Measurements from ENCODE around the gene PRKCE.

PRKCE gene

DNA sequence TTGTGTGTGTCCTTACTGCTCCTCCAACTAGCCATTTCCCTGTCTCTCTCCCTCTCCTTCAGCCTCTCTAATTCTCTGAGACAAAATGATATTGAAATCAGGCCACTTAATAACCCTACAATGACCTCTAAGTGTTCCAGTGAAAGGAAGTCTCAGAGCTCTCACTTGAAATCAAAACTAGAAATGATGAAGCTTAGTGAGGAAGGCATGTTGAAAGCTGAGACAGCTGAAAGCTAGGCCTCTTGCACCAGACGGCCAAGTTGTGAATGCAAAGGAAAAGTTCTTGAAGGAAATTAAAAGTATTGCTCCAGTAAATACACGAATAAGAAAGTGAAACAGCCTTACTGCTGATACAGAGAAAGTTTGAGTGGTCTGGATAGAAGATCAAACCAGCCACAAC lies 72.9 kb downstream of the PRKCE start:
- Histone ChIP-seq H3K9me3 (ENCODE audit: insufficient read depth, low read length) (no peaks in the 10 kb centered on the region), H3K4me3 (ENCODE audit: insufficient read length, low read depth) (no peak overlapping the region), H3K36me3 (ENCODE audit: insufficient read depth, insufficient read length, low read length) (no peaks in the 10 kb centered on the region), H3K4me1 (ENCODE audit: insufficient read depth, insufficient read length) (no peaks in the 10 kb centered on the region), H3K27me3 (ENCODE audit: insufficient read depth, insufficient read length) (no peaks in the 10 kb centered on the region), H3K9ac (ENCODE audit: insufficient read length, low read depth) (no peak overlapping the region)
- no peak for TF ChIP-seq ZNF274 (IDR thresholded peaks at IDR 0.05; ENCODE audit: low read depth, low read length)
- no peak for TF ChIP-seq YY1 (IDR thresholded peaks at IDR 0.05; ENCODE audit: insufficient read depth, insufficient read length)
- TF ChIP-seq SUZ12 (IDR thresholded peaks at IDR 0.05; ENCODE audit: extremely low read depth, insufficient read depth, insufficient read length) = no peak
- no peak for DNase-seq (ENCODE audit: low read depth, low spot score)

DNA sequence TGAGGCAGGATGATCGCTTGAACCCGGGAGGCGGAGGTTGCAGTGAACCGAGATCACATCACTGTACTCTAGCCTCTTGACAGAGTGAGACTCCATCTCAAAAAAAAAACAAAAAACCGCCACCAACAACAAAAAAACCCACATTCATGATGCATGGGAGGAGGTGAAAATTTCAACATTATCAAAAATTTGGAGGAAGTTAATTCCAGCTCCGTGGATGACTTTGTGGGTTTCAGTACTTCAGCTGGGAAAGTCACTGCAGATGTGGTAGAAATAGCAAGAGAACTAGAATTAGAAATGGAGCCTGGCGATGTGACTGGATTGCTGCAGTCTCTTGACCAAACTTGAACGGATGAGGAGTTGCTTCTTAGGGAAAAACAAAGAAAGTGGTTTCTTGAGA lies 74.3 kb downstream of the PRKCE start:
- H3K9me3 ChIP-seq (ENCODE audit: insufficient read depth, low read length) = no peaks in the 10 kb centered on the region
- no peak for DNase-seq (ENCODE audit: low read depth, low spot score)
- no peaks in the 10 kb centered on the region for H3K4me1 ChIP-seq (ENCODE audit: insufficient read depth, insufficient read length)
- no peak overlapping the region for H3K9ac ChIP-seq (ENCODE audit: insufficient read length, low read depth)
- H3K36me3 ChIP-seq (ENCODE audit: insufficient read depth, insufficient read length, low read length) = no peaks in the 10 kb centered on the region
- H3K27me3 ChIP-seq (ENCODE audit: insufficient read depth, insufficient read length) = no peaks in the 10 kb centered on the region
- H3K4me3 ChIP-seq (ENCODE audit: insufficient read length, low read depth) = no peak overlapping the region
- TF ChIP-seq SUZ12 (IDR thresholded peaks at IDR 0.05; ENCODE audit: extremely low read depth, insufficient read depth, insufficient read length) (no peak), YY1 (IDR thresholded peaks at IDR 0.05; ENCODE audit: insufficient read depth, insufficient read length) (no peak), ZNF274 (IDR thresholded peaks at IDR 0.05; ENCODE audit: low read depth, low read length) (no peak)

DNA sequence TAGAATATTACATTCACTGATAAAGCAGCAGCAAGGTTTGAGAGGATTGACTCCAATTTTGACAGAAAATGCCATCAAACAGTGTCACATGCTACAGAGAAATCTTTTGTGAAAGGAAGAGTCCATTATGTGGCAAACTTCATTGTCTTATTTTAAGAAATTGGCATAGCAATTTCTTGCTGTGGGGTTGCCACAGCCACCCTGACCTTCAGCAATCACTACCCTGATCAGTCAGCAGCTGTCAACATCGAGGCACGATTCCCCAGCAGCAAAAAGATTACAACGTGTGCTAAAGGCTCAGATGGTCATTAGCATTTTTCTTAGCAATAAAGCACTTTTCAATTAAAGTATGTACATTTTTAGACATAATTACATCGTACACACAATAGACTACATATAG lies 74.7 kb downstream of the PRKCE start:
- DNase-seq (ENCODE audit: low read depth, low spot score) = no peak
- Histone ChIP-seq H3K9me3 (ENCODE audit: insufficient read depth, low read length) (no peaks in the 10 kb centered on the region), H3K27me3 (ENCODE audit: insufficient read depth, insufficient read length) (no peaks in the 10 kb centered on the region), H3K4me1 (ENCODE audit: insufficient read depth, insufficient read length) (no peaks in the 10 kb centered on the region), H3K4me3 (ENCODE audit: insufficient read length, low read depth) (no peak overlapping the region), H3K36me3 (ENCODE audit: insufficient read depth, insufficient read length, low read length) (no peaks in the 10 kb centered on the region), H3K9ac (ENCODE audit: insufficient read length, low read depth) (no peak overlapping the region)
- TF ChIP-seq ZNF274 (IDR thresholded peaks at IDR 0.05; ENCODE audit: low read depth, low read length) (no peak), YY1 (IDR thresholded peaks at IDR 0.05; ENCODE audit: insufficient read depth, insufficient read length) (no peak), SUZ12 (IDR thresholded peaks at IDR 0.05; ENCODE audit: extremely low read depth, insufficient read depth, insufficient read length) (no peak)

DNA sequence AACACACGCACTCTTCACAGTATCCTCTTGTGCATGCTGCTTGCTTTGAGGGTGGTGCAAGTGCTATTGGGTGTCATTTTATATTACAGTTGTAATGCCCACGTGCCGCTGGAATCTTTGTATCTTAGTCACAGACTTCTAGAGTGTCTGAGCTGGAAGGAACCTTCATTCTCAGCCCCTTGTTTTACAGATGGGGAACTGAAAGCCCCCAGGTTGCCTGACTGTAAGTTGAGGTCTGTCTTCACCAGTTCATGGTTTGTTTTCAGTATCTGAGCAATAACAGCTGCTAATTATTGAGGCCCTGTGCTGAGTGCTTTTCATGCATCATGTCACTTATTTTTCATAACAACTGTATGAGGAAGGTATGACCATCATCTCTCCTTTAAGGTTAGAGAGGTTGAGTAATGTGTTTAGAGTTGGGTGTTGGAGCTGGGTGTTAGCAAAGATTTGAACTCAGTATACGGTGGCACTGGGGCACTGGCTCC lies 77.0 kb downstream of the PRKCE start:
- TF ChIP-seq YY1 (IDR thresholded peaks at IDR 0.05; ENCODE audit: insufficient read depth, insufficient read length) = no peak
- TF ChIP-seq SUZ12 (IDR thresholded peaks at IDR 0.05; ENCODE audit: extremely low read depth, insufficient read depth, insufficient read length) = no peak
- TF ChIP-seq ZNF274 (IDR thresholded peaks at IDR 0.05; ENCODE audit: low read depth, low read length) = no peak
- H3K9me3 ChIP-seq (ENCODE audit: insufficient read depth, low read length) = no peaks in the 10 kb centered on the region
- no peaks in the 10 kb centered on the region for H3K4me1 ChIP-seq (ENCODE audit: insufficient read depth, insufficient read length)
- no peak overlapping the region for H3K9ac ChIP-seq (ENCODE audit: insufficient read length, low read depth)
- no peaks in the 10 kb centered on the region for H3K27me3 ChIP-seq (ENCODE audit: insufficient read depth, insufficient read length)
- DNase-seq (ENCODE audit: low read depth, low spot score) = no peak
- no peak overlapping the region for H3K4me3 ChIP-seq (ENCODE audit: insufficient read length, low read depth)
- no peaks in the 10 kb centered on the region for H3K36me3 ChIP-seq (ENCODE audit: insufficient read depth, insufficient read length, low read length)

DNA sequence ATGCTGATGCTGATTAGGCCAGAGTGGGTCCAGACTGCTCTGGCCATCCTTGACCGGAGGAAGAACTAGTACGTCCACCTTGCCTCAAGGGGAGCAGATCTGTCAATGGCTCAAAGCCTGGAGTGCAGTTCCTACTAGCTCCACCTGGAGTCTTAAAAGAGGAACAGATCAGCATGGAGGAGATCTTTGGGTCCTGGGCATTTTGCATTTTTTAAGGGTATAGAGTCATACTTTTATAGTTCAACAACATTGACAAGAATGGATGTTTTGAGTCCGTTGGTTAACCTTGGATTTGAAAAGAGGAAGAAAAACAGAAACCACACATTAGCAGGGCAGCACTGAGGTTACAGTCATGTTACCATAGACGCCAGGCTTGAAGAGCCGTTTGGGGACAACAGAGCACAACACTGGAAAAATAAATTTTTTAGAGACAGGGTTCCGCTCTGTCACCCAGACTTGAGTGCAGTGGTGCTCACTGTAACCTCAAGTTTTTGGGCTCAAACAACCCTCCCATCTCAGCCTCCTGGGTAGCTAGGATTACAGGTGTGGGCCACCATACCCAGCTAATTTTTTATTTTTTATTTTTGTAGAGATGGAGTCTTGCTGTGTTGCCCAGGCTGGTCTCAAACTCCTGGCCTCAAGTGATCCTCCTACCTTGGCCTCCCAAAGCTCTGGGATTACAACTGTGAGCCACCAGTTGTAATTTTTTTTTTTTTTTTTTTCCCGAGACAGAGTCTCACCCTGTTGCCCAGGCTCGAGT lies 78.5 kb downstream of the PRKCE start:
- no peaks in the 10 kb centered on the region for H3K27me3 ChIP-seq (ENCODE audit: insufficient read depth, insufficient read length)
- H3K9me3 ChIP-seq (ENCODE audit: insufficient read depth, low read length) = no peaks in the 10 kb centered on the region
- H3K4me3 ChIP-seq (ENCODE audit: insufficient read length, low read depth) = no peak overlapping the region
- H3K4me1 ChIP-seq (ENCODE audit: insufficient read depth, insufficient read length) = no peaks in the 10 kb centered on the region
- DNase-seq (ENCODE audit: low read depth, low spot score) = no peak
- no peaks in the 10 kb centered on the region for H3K36me3 ChIP-seq (ENCODE audit: insufficient read depth, insufficient read length, low read length)
- no peak overlapping the region for H3K9ac ChIP-seq (ENCODE audit: insufficient read length, low read depth)
- TF ChIP-seq YY1 (IDR thresholded peaks at IDR 0.05; ENCODE audit: insufficient read depth, insufficient read length) = no peak
- no peak for TF ChIP-seq SUZ12 (IDR thresholded peaks at IDR 0.05; ENCODE audit: extremely low read depth, insufficient read depth, insufficient read length)

DNA sequence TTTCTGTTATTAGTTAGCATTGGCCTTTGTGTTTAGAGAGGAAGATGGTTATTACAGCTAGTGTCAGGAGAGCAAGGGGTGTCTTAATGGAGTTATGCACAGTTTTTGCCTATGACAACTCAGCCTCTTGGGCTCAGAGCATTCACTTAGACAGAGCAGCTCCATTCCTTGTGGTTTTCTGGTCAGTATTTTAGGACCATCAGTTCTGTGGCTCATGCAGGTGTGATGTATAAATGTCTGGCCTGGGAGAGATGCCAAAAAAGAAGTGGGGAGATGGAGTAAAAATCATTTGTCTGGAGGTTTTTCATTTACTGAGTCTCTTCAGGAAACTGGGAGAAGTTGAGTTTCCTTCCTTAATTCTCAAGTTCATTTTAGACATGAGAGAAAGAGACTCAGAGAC lies 79.7 kb downstream of the PRKCE start:
- Histone ChIP-seq H3K4me3 (ENCODE audit: insufficient read length, low read depth) (no peak overlapping the region), H3K36me3 (ENCODE audit: insufficient read depth, insufficient read length, low read length) (no peaks in the 10 kb centered on the region), H3K27me3 (ENCODE audit: insufficient read depth, insufficient read length) (no peaks in the 10 kb centered on the region), H3K4me1 (ENCODE audit: insufficient read depth, insufficient read length) (no peaks in the 10 kb centered on the region), H3K9me3 (ENCODE audit: insufficient read depth, low read length) (no peaks in the 10 kb centered on the region), H3K9ac (ENCODE audit: insufficient read length, low read depth) (no peak overlapping the region)
- TF ChIP-seq ZNF274 (IDR thresholded peaks at IDR 0.05; ENCODE audit: low read depth, low read length) (no peak), YY1 (IDR thresholded peaks at IDR 0.05; ENCODE audit: insufficient read depth, insufficient read length) (no peak), SUZ12 (IDR thresholded peaks at IDR 0.05; ENCODE audit: extremely low read depth, insufficient read depth, insufficient read length) (no peak)
- DNase-seq (ENCODE audit: low read depth, low spot score) = no peak

DNA sequence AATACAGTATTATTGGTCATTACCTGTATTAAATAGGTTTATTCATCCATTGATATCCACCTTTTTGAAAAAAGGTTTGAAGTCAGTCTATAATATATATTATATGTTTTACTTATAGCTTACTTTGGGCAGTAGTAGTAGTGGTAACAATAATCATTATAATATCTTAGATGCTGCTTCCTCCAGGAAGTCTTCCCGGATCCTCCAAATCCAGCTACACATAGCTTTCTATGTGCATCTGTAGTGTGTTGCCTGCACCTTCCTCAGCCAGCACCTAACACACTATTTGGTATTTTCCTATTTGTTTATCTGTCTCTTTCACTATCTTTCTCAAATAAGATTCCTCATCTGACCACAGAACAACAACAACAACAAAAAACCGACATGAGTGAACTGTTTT lies 81.0 kb downstream of the PRKCE start:
- no peaks in the 10 kb centered on the region for H3K9me3 ChIP-seq (ENCODE audit: insufficient read depth, low read length)
- TF ChIP-seq YY1 (IDR thresholded peaks at IDR 0.05; ENCODE audit: insufficient read depth, insufficient read length) (no peak), SUZ12 (IDR thresholded peaks at IDR 0.05; ENCODE audit: extremely low read depth, insufficient read depth, insufficient read length) (no peak), ZNF274 (IDR thresholded peaks at IDR 0.05; ENCODE audit: low read depth, low read length) (no peak)

More for the DNA sequence above, 81.0 kb downstream of the PRKCE start:
- Histone ChIP-seq H3K27me3 (ENCODE audit: insufficient read depth, insufficient read length) (no peaks in the 10 kb centered on the region), H3K4me1 (ENCODE audit: insufficient read depth, insufficient read length) (no peaks in the 10 kb centered on the region), H3K9ac (ENCODE audit: insufficient read length, low read depth) (no peak overlapping the region), H3K4me3 (ENCODE audit: insufficient read length, low read depth) (no peak overlapping the region), H3K36me3 (ENCODE audit: insufficient read depth, insufficient read length, low read length) (no peaks in the 10 kb centered on the region)
- DNase-seq (ENCODE audit: low read depth, low spot score) = no peak

Measured in NT2/D1 (cell line).